WTC11 (cell line): Measurements from ENCODE around the gene KCNJ11.

Source experiments
- CTCF ChIP-seq: fragments of 200-600 bp; IDR thresholded peaks from 2 replicates; pipeline ENCODE4 v1.8.0; 2022; ENCODE audit warnings: antibody characterized with exemption
- ELF4 ChIP-seq: sonication (generic); formaldehyde crosslinking; IDR thresholded peaks from 2 replicates; pipeline ENCODE4 v1.8.1; 2022; ENCODE audit warnings: low read depth, mild to moderate bottlenecking, moderate library complexity, missing genetic modification reagents
- JUN ChIP-seq: sonication (generic); formaldehyde crosslinking; IDR thresholded peaks from 2 replicates; pipeline ENCODE4 v1.8.0; 2023; ENCODE audit warnings: mild to moderate bottlenecking, missing genetic modification reagents
- MXD4 ChIP-seq: fragments of 250-450 bp; sonication (Bioruptor Pico); IDR thresholded peaks from 2 replicates; pipeline ENCODE4 v1.8.0; 2021; ENCODE audit warnings: mild to moderate bottlenecking, moderate library complexity, borderline replicate concordance
- TEAD4 ChIP-seq: sonication (generic); formaldehyde crosslinking; IDR thresholded peaks from 2 replicates; pipeline ENCODE4 v1.8.0; 2022; ENCODE audit warnings: mild to moderate bottlenecking, missing genetic modification reagents

GRCh38 chr11:17413414-17414316 lies 25.2 kb upstream of the KCNJ11 start:
- no peak for TF ChIP-seq CTCF
- TF ChIP-seq TEAD4 (CRISPR knock-in tag), result no peak
- TF ChIP-seq JUN (CRISPR knock-in tag), result no peak
- TF ChIP-seq MXD4 (CRISPR knock-in tag), result no peak
- no peak for TF ChIP-seq ELF4 (CRISPR knock-in tag)
